Astrocyte of the cerebellum (primary cell): Measurements from ENCODE around the gene OXCT1.

Experiments
- DNase-seq: peaks from one replicate; pipeline ENCODE4 v3.0.0-alpha.2; 2011; ENCODE audit warnings: low read depth
- H3K4me3 ChIP-seq: 2 replicates; pipeline ENCODE4 v1.5.1; 2011; ENCODE audit warnings: mild to moderate bottlenecking, low read depth, low read length, moderate library complexity
- CTCF ChIP-seq: IDR thresholded peaks from 2 replicates; pipeline ENCODE4 v1.5.1; 2012; ENCODE audit warnings: low read length, low read depth, moderate library complexity, mild to moderate bottlenecking; ENCODE audit errors: missing control alignments
- in situ Hi-C: cut with HindIII; loops from 2 replicates; pipeline ENCODE4 v1.10.0; 2017; ENCODE audit warnings: low sequenced_read_pairs

OXCT1 gene

GRCh38 chr5:41896230-41896629 lies 26.0 kb upstream of the OXCT1 start:
- DNase-seq = no peak
- TF ChIP-seq CTCF = no peak
- no peak overlapping the region for H3K4me3 ChIP-seq
- in situ Hi-C loops = no loop called here

GRCh38 chr5:41893074-41893851 lies 23.0 kb upstream of the OXCT1 start:
- H3K4me3 ChIP-seq = no peak overlapping the region
- DNase-seq = no peak
- TF ChIP-seq CTCF = no peak
- in situ Hi-C loops = no loop called here

- TF ChIP-seq CTCF = no peak
- in situ Hi-C loops = no loop called here
- H3K4me3 ChIP-seq = no peak overlapping the region
- DNase-seq = no peak
Measured at GRCh38 chr5:41892031-41892430, 21.8 kb upstream of the OXCT1 start.

GRCh38 chr5:41891066-41891707 lies 21.0 kb upstream of the OXCT1 start:
- no peak for TF ChIP-seq CTCF
- H3K4me3 ChIP-seq = no peak overlapping the region
- in situ Hi-C loops = no loop called here
- DNase-seq = no peak

- in situ Hi-C loops = no loop called here
- no peak for TF ChIP-seq CTCF
- DNase-seq = no peak
- no peak overlapping the region for H3K4me3 ChIP-seq
Measured at GRCh38 chr5:41885286-41885685, 15.1 kb upstream of the OXCT1 start.

GRCh38 chr5:41883936-41884335 lies 13.7 kb upstream of the OXCT1 start:
- H3K4me3 ChIP-seq = no peak overlapping the region
- in situ Hi-C loops = no loop called here
- no peak for DNase-seq
- no peak for TF ChIP-seq CTCF
